Neural cell (in vitro differentiated cells): Measurements from ENCODE around the gene GMIP. TPM values are rescaled to one million over a fixed set of nuclear protein-coding genes. Genes with fewer than 3 reads are reported as not detected.

Source experiments
- H2AFZ ChIP-seq: fragments of 200-600, 300-800 bp; sonication (generic), shearing (Covaris generic); 2 replicates; pipeline ENCODE4 v1.6.0; 2014; ENCODE audit warnings: low read depth, mild to moderate bottlenecking, antibody characterized with exemption, low read length, moderate library complexity
- H3F3A ChIP-seq: fragments of 200-600 bp; shearing (Covaris generic); 2 replicates; pipeline ENCODE4 v1.6.1; 2016; ENCODE audit warnings: mild to moderate bottlenecking, moderate library complexity, mixed read lengths, antibody characterized with exemption, low read length; ENCODE audit not compliant: insufficient read depth, poor library complexity, severe bottlenecking
- H3K27ac ChIP-seq: fragments of 200-600, 300-800 bp; sonication (generic), shearing (Covaris generic); 2 replicates; pipeline ENCODE4 v1.5.1; 2014; ENCODE audit warnings: mild to moderate bottlenecking, low read length, moderate library complexity
- H3K27me3 ChIP-seq: fragments of 300-800, 200-600 bp; sonication (generic), shearing (Covaris generic); 2 replicates; pipeline ENCODE4 v1.6.0; 2014; ENCODE audit warnings: mild to moderate bottlenecking, low read depth, low read length, moderate library complexity; ENCODE audit not compliant: insufficient read depth
- H3K36me3 ChIP-seq: fragments of 300-800, 200-600 bp; sonication (generic), shearing (Covaris generic); 2 replicates; pipeline ENCODE4 v1.5.1; 2014; ENCODE audit warnings: mild to moderate bottlenecking, antibody characterized with exemption, low read length, moderate library complexity; ENCODE audit not compliant: insufficient read depth
- H3K4me2 ChIP-seq: fragments of 300-800, 200-600 bp; sonication (generic), shearing (Covaris generic); 2 replicates; pipeline ENCODE4 v1.6.0; 2014; ENCODE audit warnings: mild to moderate bottlenecking, low read length
- H3K4me3 ChIP-seq: fragments of 300-800, 200-600 bp; sonication (generic), shearing (Covaris generic); 2 replicates; pipeline ENCODE4 v1.5.1; 2014; ENCODE audit warnings: mild to moderate bottlenecking, low read length, moderate library complexity
- H3K79me2 ChIP-seq: fragments of 200-600 bp; shearing (Covaris generic); replicated peaks from 2 replicates; pipeline ENCODE4 v1.6.0; 2014; ENCODE audit warnings: mild to moderate bottlenecking, low read length, moderate library complexity; ENCODE audit not compliant: insufficient read depth
- H3K9ac ChIP-seq: fragments of 300-800, 200-600 bp; sonication (generic), shearing (Covaris generic); 2 replicates; pipeline ENCODE4 v1.6.1; 2016; ENCODE audit warnings: mild to moderate bottlenecking, low read length, mixed read lengths
- H3K9me2 ChIP-seq: fragments of 200-600 bp; shearing (Covaris generic); 2 replicates; pipeline ENCODE4 v1.6.1; 2016; ENCODE audit warnings: mild to moderate bottlenecking, low read length, mixed read lengths; ENCODE audit not compliant: insufficient read depth
- H3K9me3 ChIP-seq: fragments of 200-600, 300-800 bp; sonication (generic), shearing (Covaris generic); 2 replicates; pipeline ENCODE4 v1.6.1; 2016; ENCODE audit warnings: mild to moderate bottlenecking, mixed run types, low read length, moderate library complexity, mixed read lengths
- H4K20me1 ChIP-seq: fragments of 200-600 bp; shearing (Covaris generic); 2 replicates; pipeline ENCODE4 v1.6.1; 2016; ENCODE audit warnings: mild to moderate bottlenecking, mixed run types; ENCODE audit not compliant: insufficient read depth
- CTCF ChIP-seq: fragments of 450-650 bp; IDR thresholded peaks from 2 replicates; pipeline ENCODE4 v1.5.1; 2014; ENCODE audit warnings: antibody characterized with exemption, mild to moderate bottlenecking, moderate library complexity; ENCODE audit not compliant: poor library complexity, severe bottlenecking
- EP300 ChIP-seq: fragments of 450-650 bp; conservative IDR thresholded peaks from 2 replicates; pipeline ENCODE4 v1.6.1; 2014; ENCODE audit warnings: antibody characterized with exemption, mild to moderate bottlenecking, moderate library complexity; ENCODE audit not compliant: poor library complexity, severe bottlenecking
- EZH2 ChIP-seq: fragments of 200-600, 300-800 bp; shearing (Covaris generic), sonication (generic); IDR thresholded peaks from 2 replicates; pipeline ENCODE4 v1.6.1; 2014; ENCODE audit warnings: antibody characterized with exemption, low read length, borderline replicate concordance, mild to moderate bottlenecking; ENCODE audit not compliant: insufficient read depth, poor library complexity, severe bottlenecking
- MXI1 ChIP-seq: fragments of 450-650 bp; conservative IDR thresholded peaks from 2 replicates; pipeline ENCODE4 v1.6.1; 2014; ENCODE audit warnings: antibody characterized with exemption, mild to moderate bottlenecking; ENCODE audit not compliant: poor library complexity, severe bottlenecking
- POLR2AphosphoS5 ChIP-seq: IDR thresholded peaks from 2 replicates; pipeline ENCODE4 v1.6.1; 2012
- RAD21 ChIP-seq: fragments of 450-650 bp; conservative IDR thresholded peaks from 2 replicates; pipeline ENCODE4 v1.6.1; 2014; ENCODE audit warnings: antibody characterized with exemption, mild to moderate bottlenecking, moderate library complexity
- REST ChIP-seq: IDR thresholded peaks from 2 replicates; pipeline ENCODE4 v1.6.1; 2012; ENCODE audit warnings: borderline replicate concordance
- SMC3 ChIP-seq: fragments of 450-650 bp; conservative IDR thresholded peaks from 2 replicates; pipeline ENCODE4 v1.6.1; 2014; ENCODE audit warnings: antibody characterized with exemption, mild to moderate bottlenecking, moderate library complexity; ENCODE audit not compliant: poor library complexity
- TAF1 ChIP-seq: IDR thresholded peaks from 2 replicates; pipeline ENCODE4 v1.6.1; 2012; ENCODE audit warnings: low read depth
- polyA plus RNA-seq: library from polyadenylated mRNA; depleted of rRNA; stranded (reverse); fragments of >200 nt; gene quantifications from 2 replicates; pipeline ENCODE4 v1.2.3, GENCODE V29; 2014

The GMIP gene
- polyA plus RNA-seq, 1 donor from 2014 or later, result 18.4 TPM

GRCh38 chr19:19661141-19661674, 17.8 kb upstream of the GMIP start:
- no peak overlapping the region for H3K27ac ChIP-seq
- H3F3A ChIP-seq, result no peaks in the 10 kb centered on the region
- H3K79me2 ChIP-seq, result peaks cover 21% of the 10 kb centered on the region
- no peaks in the 10 kb centered on the region for H4K20me1 ChIP-seq
- H3K27me3 ChIP-seq, result no peaks in the 10 kb centered on the region
- no peak for TF ChIP-seq MXI1
- no peak for TF ChIP-seq EP300
- no peak for TF ChIP-seq TAF1
- TF ChIP-seq POLR2AphosphoS5, result no peak
- TF ChIP-seq EZH2, result no peak
- TF ChIP-seq RAD21, result no peak
- TF ChIP-seq CTCF, result no peak
- no peak for TF ChIP-seq SMC3
- TF ChIP-seq REST, result no peak
- H3K4me3 ChIP-seq, result peak overlapping the region; percentile 83
- H3K36me3 ChIP-seq, result no peaks in the 10 kb centered on the region
- H2AFZ ChIP-seq, result no peak overlapping the region
- H3K9ac ChIP-seq, result no peak overlapping the region
- H3K9me3 ChIP-seq, result no peaks in the 10 kb centered on the region
- no peaks in the 10 kb centered on the region for H3K9me2 ChIP-seq
- H3K4me2 ChIP-seq, result no peak overlapping the region

GRCh38 chr19:19659646-19660245, 16.3 kb upstream of the GMIP start:
- Histone ChIP-seq H3K9me2 (no peaks in the 10 kb centered on the region), H3K79me2 (peaks cover 21% of the 10 kb centered on the region), H3K27ac (no peak overlapping the region), H3K4me2 (no peak overlapping the region), H3K27me3 (no peaks in the 10 kb centered on the region), H3K9me3 (no peaks in the 10 kb centered on the region), H3K4me3 (no peak overlapping the region), H3K36me3 (no peaks in the 10 kb centered on the region), H3F3A (no peaks in the 10 kb centered on the region), H4K20me1 (no peaks in the 10 kb centered on the region), H3K9ac (no peak overlapping the region), H2AFZ (no peak overlapping the region)
- no peak for TF ChIP-seq POLR2AphosphoS5
- TF ChIP-seq MXI1, result no peak
- no peak for TF ChIP-seq REST
- no peak for TF ChIP-seq RAD21
- TF ChIP-seq EZH2, result no peak
- no peak for TF ChIP-seq EP300
- TF ChIP-seq SMC3, result no peak
